ENCODE results near the gene NEK7.

NEK7 gene

GRCh38 chr1:198255784-198256183, 99.0 kb downstream of the NEK7 start:
- DNase-seq = no peak

DNA sequence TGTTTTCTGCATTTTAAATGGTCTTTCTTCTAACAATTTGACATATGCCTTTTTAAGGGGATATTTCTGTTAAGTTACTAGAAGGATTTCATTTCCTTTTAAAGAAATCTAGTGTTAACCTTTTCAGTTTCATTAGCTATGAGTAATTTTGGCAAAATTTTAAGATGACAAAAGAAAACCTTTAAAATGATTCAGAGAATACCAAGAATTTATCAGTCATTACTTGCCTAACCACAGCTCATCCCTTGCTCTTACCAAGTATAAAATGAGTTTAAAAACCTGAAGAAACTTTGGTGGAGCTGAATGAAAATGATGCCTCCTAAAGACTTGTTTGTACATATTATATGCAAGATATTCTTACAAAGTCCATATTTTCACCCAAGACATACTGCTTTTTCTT, 101.7 kb downstream of the NEK7 start:
- no peak for DNase-seq

DNA sequence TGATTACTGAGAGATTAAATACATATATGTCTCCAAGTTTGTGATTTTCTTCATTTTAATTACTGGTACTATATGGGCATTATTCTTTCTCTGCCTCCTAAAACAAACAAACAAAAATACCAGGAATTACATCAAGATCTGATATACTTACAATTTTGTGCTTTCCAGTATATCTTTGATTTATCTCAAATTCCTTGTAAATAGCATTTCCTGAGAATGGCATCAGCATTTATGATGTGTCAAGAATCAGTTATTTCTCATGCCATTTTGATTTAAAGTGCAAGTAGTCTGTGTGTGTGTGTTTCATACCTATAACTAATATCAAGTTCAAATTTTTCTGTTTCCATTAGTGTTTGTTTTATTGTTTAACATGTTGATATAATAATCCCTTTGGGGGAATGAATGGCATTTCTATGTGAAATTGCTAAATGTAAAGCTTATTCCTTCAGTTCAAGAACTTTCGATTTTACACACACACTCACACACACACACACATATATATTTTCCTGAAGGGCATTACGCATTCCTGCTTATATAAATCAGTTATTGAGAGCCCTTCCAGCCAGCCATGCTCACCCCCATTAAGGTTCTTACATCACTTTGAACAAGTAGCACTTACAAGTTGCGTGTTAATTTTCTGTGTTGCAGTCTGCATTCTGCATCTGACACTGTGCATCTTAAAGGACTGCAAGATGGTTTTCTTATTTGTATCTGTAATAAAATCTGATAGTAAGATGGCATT, 102.7 kb downstream of the NEK7 start:
- no peak for DNase-seq

DNA sequence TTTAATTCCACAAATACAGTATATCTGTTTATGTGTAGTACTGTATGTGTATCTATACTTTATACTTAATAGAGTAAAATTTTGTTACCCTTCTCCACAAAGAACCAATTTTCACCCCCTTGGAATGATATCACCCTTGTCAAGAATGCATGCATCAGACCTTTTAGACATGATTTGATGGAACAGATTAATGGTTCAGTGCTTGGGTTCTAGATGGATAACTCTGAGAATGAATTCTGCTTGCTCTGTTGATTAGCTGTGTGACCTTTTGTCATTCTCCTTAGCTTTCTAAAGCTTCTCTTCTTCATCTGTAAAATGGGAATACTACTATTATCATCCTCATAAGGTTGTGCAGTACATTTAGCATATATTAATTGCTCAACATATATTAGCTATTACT, 105.1 kb downstream of the NEK7 start:
- no peak for DNase-seq

GRCh38 chr1:198263186-198263585, 106.4 kb downstream of the NEK7 start:
- no peak for DNase-seq

GRCh38 chr1:198264282-198264681, 107.5 kb downstream of the NEK7 start:
- DNase-seq = no peak

DNA sequence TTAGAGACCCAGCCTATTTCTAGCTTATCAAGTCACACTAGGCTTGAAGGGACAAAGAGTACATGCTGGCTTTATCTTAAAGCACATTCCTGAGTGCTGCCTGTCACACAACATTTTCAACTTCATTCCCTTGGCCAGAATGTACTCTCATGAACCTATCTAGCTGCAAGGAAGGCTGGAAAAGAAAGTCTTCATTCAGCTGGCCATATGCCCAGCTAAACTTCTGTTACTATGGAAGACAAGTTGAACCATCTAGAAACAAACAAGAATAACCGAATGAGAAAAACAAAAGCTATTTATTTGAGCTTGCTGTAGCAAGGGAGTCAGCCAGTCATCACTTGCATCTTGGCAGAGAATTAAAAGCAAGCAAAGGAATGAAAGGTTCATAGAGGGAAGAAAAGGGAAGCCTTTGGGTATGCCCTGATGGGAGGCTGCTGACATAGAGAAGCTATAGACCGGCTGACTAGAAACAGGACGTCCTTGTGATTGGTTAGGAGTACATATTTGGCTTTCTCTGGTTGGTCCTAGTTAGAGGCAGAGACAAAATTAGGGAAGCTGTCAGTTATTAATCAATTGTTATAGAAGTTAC, 108.4 kb downstream of the NEK7 start:
- no peak for DNase-seq

DNA sequence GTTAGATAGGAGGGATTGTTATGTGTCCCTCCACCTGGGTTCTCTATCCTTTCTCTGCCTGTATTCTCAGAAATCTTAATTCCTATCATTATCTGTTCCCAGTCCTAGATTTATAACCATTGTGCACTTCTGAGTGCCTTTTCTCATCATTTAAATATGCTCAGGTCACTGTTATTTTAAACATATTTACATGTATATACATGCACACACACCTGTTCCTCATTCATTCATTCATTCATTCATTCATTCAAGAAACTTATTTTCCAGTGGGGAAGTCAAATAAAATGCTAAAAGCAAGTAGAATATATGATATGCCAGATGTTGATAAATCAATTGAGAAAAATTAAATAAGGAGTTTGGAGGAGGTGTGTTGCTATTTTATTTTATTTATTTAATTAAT, 110.3 kb downstream of the NEK7 start:
- no peak for DNase-seq

DNA sequence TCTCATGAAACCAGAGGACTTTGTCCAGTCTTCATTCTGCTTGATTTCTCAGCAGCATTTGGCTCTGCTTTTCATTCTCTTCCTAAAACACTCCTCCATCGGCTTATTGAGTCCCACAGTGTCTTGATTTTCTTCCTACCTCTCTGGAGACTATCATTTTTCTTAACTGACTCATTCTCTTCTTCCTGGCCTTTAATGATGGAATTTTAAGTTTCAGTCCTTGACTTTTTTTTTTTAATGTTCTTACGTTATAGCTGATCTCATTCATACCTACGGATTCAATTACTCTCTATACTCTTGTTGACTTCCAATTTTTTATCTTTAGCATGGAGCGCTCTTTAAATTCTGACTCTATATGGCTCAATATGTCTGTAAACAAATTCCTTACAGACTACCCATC, 111.1 kb downstream of the NEK7 start:
- DNase-seq = no peak

GRCh38 chr1:198268784-198269645, 112.2 kb downstream of the NEK7 start:
- no peak for DNase-seq

- DNase-seq = no peak
Measured at GRCh38 chr1:198269646-198269940, 112.8 kb downstream of the NEK7 start.

- no peak for DNase-seq
Measured at GRCh38 chr1:198270273-198270828, 113.6 kb downstream of the NEK7 start.

DNA sequence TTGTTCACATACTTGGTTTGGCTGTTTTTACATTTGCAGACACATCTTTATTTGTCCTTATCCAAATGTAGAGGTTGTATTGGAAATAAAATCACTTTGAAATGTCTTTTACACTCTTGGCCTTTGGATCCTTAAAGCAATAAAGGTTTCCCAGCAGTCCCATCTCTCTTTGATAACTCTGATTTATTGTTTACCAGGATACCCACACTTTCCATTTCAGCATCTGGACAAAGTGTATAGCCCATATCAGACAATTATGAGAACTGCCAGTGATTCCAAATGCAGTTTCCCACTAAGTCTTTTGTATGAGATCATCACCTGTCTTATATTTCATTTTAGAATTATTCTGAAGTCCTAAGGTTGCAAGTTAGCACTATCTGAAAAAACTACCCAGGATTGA, 114.7 kb downstream of the NEK7 start:
- DNase-seq = no peak

- DNase-seq = no peak
Measured at GRCh38 chr1:198272492-198272891, 115.7 kb downstream of the NEK7 start.

DNA sequence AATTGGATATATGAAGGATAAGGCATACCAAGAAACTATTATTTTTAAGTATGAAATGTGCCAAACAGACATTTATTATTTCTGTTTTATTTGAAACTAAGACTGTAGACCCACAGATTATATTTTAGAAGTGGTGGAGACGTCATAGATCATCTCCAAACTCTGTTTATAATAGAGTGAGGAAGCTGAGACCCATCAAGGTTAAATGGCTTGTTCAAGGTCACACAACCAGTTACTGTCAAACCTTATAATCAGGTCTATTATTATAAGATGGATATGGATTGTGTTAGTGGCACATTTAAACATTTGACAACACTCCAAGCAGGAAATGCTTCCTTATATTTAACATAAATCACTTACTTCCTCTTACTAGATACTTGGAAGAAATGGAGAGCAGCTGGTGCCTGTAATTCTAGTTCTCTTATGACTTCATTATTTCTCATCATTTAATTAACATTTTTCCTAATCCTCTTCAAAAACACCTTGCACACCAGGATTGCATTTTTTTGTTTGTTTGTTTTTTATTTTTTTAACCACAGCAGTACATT, 117.0 kb downstream of the NEK7 start:
- DNase-seq = no peak

DNA sequence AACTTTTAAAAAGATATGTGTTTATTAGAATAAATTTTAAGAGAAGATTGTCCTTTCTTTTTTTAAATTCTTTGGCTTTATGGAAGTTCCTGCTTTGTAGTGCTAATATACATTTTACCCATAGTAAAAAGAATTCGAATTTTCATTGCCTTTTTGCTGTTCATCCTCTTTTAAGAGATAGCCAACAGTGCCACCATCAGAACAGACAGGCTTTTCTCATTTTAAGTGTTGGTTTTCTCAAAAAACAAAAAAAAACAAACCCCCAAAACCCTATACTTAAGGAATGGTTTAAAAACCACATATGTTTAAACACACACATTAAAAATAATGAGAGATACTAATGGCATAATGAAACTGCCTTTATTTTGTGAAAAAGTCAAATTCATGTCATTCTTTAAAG, 118.8 kb downstream of the NEK7 start:
- no peak for DNase-seq

DNA sequence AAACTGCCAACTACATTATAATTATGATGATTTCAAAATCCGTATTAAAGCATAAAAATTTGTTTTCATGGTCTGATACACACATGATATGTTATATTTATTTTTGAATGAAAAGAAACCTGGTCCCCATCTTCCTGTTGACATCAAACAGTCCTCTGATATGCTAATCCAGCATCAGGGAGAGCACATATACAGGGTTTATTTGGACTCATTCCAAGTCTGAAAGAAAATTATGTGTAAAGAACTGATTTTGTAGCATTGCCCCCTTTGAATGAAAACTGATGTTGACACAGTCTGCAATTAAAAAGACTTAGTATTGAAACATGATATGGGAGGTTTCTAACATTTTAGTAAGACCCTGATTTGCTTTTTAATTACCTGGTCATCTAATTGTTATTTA, 119.4 kb downstream of the NEK7 start:
- no peak for DNase-seq

DNA sequence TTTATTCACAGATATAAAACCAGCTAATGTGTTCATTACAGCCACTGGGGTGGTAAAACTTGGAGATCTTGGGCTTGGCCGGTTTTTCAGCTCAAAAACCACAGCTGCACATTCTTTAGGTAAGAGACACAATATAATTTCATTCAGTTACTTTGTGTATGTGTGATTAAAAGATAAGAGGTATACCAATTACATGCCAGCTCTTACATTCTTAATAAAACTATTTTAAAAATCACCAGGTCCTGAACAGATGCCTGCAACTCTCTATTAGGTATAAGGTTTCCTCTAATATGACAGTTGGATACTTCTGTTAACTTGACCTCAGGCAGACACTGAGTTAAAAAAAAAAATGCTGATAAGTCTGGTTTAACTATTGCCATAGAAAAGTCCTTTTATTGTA, 122.1 kb downstream of the NEK7 start:
- DNase-seq = no peak

- no peak for DNase-seq
Measured at GRCh38 chr1:198280080-198280479, 123.3 kb downstream of the NEK7 start.

DNA sequence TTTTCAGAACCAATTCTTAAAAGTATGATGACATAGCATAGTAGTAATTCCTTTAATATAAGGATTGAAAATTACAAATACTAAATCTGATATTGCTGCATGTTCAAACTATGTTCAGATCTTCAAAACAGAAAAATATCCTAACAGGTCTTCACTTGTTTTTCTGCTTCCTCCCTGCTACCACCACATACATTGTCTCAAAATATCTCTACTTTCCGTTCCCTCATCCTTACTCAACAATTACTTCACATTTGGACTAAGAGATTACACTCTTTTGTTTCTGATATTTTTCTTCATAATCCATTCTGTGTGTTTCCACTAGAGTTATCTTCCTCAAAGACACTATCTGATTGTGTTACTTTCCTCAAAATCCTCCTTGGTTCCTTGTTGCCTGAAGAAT, 125.1 kb downstream of the NEK7 start:
- no peak for DNase-seq

- no peak for DNase-seq
Measured at GRCh38 chr1:198283222-198283621, 126.4 kb downstream of the NEK7 start.

- no peak for DNase-seq
Measured at GRCh38 chr1:198287916-198288315, 131.1 kb downstream of the NEK7 start.

All from amygdala (tissue), 56 donors.